HepG2 (cell line): Measurements from ENCODE around the gene CYP27A1. TPM values are rescaled to one million over a fixed set of nuclear protein-coding genes. Genes with fewer than 3 reads are reported as not detected.

ENCODE experiments used
- BATF2 ChIP-seq: sonication (generic); formaldehyde crosslinking; IDR thresholded peaks from 2 replicates; pipeline ENCODE4 v1.8.0; 2022; ENCODE audit warnings: mild to moderate bottlenecking, missing genetic modification reagents, moderate library complexity
- CCAR2 ChIP-seq: fragments of 200-400 bp; formaldehyde crosslinking; optimal IDR thresholded peaks from 2 replicates; pipeline ENCODE3; 2018; ENCODE audit warnings: low read depth, mild to moderate bottlenecking, low read length, moderate library complexity
- KDM6A ChIP-seq: IDR thresholded peaks from 2 replicates; pipeline ENCODE4 v1.6.1; 2016; ENCODE audit warnings: low read depth
- KIAA2018 ChIP-seq: sonication (generic); formaldehyde crosslinking; IDR thresholded peaks from 2 replicates; pipeline ENCODE4 v1.5.0; 2020; ENCODE audit warnings: mild to moderate bottlenecking, missing genetic modification reagents, borderline replicate concordance
- MZF1 ChIP-seq: sonication (generic); formaldehyde crosslinking; IDR thresholded peaks from 2 replicates; pipeline ENCODE4 v1.8.1; 2023; ENCODE audit warnings: mild to moderate bottlenecking, missing genetic modification reagents, borderline replicate concordance
- NKX3-1 ChIP-seq: sonication (generic); formaldehyde crosslinking; IDR thresholded peaks from 2 replicates; pipeline ENCODE4 v1.5.0; 2020; ENCODE audit warnings: missing genetic modification reagents
- NR3C1 ChIP-seq: sonication (generic); formaldehyde crosslinking; IDR thresholded peaks from 2 replicates; pipeline ENCODE4 v1.4.0; 2020; ENCODE audit warnings: missing genetic modification reagents
- PCBP2 ChIP-seq: fragments of 200-400 bp; formaldehyde crosslinking; optimal IDR thresholded peaks from 2 replicates; pipeline ENCODE3; 2018; ENCODE audit warnings: low read length, low read depth; ENCODE audit not compliant: poor library complexity, severe bottlenecking
- RARG ChIP-seq: sonication (generic); formaldehyde crosslinking; IDR thresholded peaks from 2 replicates; pipeline ENCODE4 v1.4.0; 2020; ENCODE audit warnings: low read depth, mild to moderate bottlenecking, missing genetic modification reagents
- TBX3 ChIP-seq: fragments of 450-650 bp; IDR thresholded peaks from 2 replicates; pipeline ENCODE4 v1.6.1; 2017; ENCODE audit warnings: antibody characterized with exemption, mild to moderate bottlenecking, inconsistent platforms, borderline replicate concordance
- ZFP82 ChIP-seq: sonication (generic); formaldehyde crosslinking; IDR thresholded peaks from 2 replicates; pipeline ENCODE4 v1.5.1; 2020; ENCODE audit warnings: mild to moderate bottlenecking, missing genetic modification reagents, borderline replicate concordance
- ZNF274 ChIP-seq: sonication (generic); formaldehyde crosslinking; IDR thresholded peaks from 2 replicates; pipeline ENCODE4 v1.5.1; 2020; ENCODE audit warnings: mild to moderate bottlenecking, missing genetic modification reagents
- ZNF430 ChIP-seq: sonication (generic); formaldehyde crosslinking; IDR thresholded peaks from 2 replicates; pipeline ENCODE4 v1.9.0; 2021; ENCODE audit warnings: mild to moderate bottlenecking, missing genetic modification reagents
- ZNF503 ChIP-seq: sonication (generic); formaldehyde crosslinking; IDR thresholded peaks from 2 replicates; pipeline ENCODE4 v1.4.0; 2020; ENCODE audit warnings: missing genetic modification reagents
- ZNF572 ChIP-seq: sonication (generic); formaldehyde crosslinking; IDR thresholded peaks from 2 replicates; pipeline ENCODE4 v1.5.1; 2020; ENCODE audit warnings: mild to moderate bottlenecking, missing genetic modification reagents
- ZNF616 ChIP-seq: sonication (generic); formaldehyde crosslinking; IDR thresholded peaks from 2 replicates; pipeline ENCODE4 v1.5.0; 2020; ENCODE audit warnings: low read depth, mild to moderate bottlenecking, missing genetic modification reagents
- ZNF7 ChIP-seq: IDR thresholded peaks from 2 replicates; pipeline ENCODE4 v1.6.1; 2016; ENCODE audit warnings: missing biosample characterization, missing genetic modification reagents
- polyA plus RNA-seq, 8 experiments: library from polyadenylated mRNA; depleted of rRNA in 3 of 8; stranded (reverse) in 7 of 8; unstranded in 1 of 8; fragments of >200 nt; fragmentation: Illumina TruSeq in 4 of 8; extraction: Trizol in 4 of 8; gene quantifications; 2 replicates each; pipeline versions ENCODE4 v1.2.1 to v1.2.3, GENCODE V29; 2011 to 2016; ENCODE audit warnings: low read depth in 4 of 8, missing spikeins in 1 of 8, mixed read lengths in 1 of 8; ENCODE audit not compliant: insufficient read depth in 1 of 8
- total RNA-seq, 5 experiments: library from RNA; depleted of rRNA; stranded (reverse); fragments of >200 nt; fragmentation: Illumina TruSeq; extraction: Trizol; gene quantifications; 2 replicates each; pipeline ENCODE4 v1.2.3, GENCODE V29; 2016; ENCODE audit warnings: low read depth in 1 of 5

CYP27A1 gene
- total and polyA plus RNA-seq, 2 of the 13 experiments (the other 11 are each of a cell fraction or from before 2014, with no cell fraction given): 157 to 266 TPM

- TF ChIP-seq ZNF503 (no peak), ZNF7 (CRISPR knock-in tag) (peak; percentile 34; the same call in 1 of the 2 replicates), MZF1 (CRISPR knock-in tag) (0 out of 2 replicates have a peak, but pooled peaks have one; percentile 91), RARG (CRISPR knock-in tag) (no peak), NR3C1 (CRISPR knock-in tag) (no peak), ZNF572 (no peak), ZFP82 (no peak), KIAA2018 (CRISPR knock-in tag) (no peak), ZNF274 (CRISPR knock-in tag) (0 out of 2 replicates have a peak, but pooled peaks have one; percentile 37), CCAR2 (no peak), PCBP2 (no peak), ZNF616 (CRISPR knock-in tag) (no peak), TBX3 (peak; percentile 51; the same call in 1 of the 2 replicates), KDM6A (CRISPR knock-in tag) (peak; percentile 53; the same call in 1 of the 2 replicates), ZNF430 (CRISPR knock-in tag) (peak; percentile 53; the same call in 1 of the 2 replicates), BATF2 (no peak), NKX3-1 (CRISPR knock-in tag) (no peak)
Measured at GRCh38 chr2:218733171-218734021, 48.6 kb upstream of the CYP27A1 start (continued).
